Measurements from ENCODE around the gene DTX2.
"Not testable (repeated sequence)": the region's sequence is repeated elsewhere in the genome, so short reads cannot be mapped to it uniquely, and the experiment has no call there.

Gene DTX2

GRCh38 chr7:76443846-76444245 is 17.7 kb upstream of the DTX2 start:
- not testable (repeated sequence) for DNase-seq

DNA sequence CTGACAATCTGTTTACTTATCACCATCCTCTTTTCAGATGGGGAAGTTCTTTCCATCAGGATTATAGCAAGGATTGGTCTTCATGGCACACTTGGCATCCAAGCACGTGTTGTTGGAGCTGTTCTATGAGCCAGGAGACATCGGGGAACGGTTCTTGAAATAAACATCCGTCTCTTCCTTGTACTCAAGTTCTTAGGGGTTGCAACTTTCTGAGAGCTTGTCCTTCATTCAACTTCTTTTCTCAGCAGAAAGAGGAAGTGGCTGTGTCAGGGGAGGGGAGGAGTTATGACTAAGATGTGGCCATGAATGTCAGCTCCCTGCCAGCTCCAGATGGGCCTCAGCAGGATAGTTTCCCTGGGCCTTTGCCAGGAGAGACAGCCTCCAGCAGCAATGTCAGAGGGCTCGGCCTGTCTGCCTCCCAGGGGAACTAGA is 15.9 kb upstream of the DTX2 start:
- not testable (repeated sequence) for DNase-seq

GRCh38 chr7:76457017-76457416 is 4.5 kb upstream of the DTX2 start:
- DNase-seq, result not testable (repeated sequence)

DNA sequence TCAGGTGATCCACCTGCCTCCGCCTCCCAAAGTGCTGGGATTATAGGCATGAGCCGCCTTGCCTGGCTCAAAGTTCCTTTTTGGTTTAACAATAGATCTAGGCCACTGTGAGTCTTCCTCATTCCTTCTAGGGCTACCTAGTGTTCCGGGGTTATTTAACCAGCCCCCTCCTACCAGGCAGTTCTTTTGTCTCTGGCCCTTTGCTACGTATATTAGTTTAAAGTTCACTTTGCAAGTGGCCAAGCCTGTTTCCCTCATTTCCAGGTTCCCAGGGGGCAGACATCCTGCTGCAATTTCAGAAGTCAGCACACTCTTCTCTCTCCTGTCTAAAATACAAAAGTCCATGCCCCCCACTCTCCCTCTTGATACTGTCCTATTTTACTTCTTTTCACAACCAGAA is 3.0 kb upstream of the DTX2 start:
- DNase-seq, result not testable (repeated sequence)

DNA sequence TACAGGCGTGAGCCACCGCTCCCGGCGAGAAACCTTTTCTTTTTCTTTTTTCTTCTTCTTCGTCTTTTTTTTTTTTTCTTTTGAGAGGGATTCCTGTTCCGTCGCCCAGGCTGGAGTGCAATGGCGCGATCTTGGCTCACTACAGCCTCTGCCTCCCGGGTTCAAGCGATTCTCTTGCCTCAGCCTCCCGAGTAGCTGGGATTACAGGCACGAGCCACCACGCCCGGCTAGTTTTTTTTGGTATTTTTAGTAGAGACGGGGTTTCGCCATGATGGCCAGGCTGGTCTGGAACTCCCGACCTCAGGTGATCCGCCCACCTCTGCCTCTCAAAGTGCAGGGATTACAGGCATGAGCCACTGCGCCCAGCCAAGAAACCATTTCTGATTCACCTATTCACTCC is 742 bp upstream of the DTX2 start:
- DNase-seq, result not testable (repeated sequence)

- not testable (repeated sequence) for DNase-seq
Measured at GRCh38 chr7:76462271-76462882, 868 bp downstream of the DTX2 start.

DNA sequence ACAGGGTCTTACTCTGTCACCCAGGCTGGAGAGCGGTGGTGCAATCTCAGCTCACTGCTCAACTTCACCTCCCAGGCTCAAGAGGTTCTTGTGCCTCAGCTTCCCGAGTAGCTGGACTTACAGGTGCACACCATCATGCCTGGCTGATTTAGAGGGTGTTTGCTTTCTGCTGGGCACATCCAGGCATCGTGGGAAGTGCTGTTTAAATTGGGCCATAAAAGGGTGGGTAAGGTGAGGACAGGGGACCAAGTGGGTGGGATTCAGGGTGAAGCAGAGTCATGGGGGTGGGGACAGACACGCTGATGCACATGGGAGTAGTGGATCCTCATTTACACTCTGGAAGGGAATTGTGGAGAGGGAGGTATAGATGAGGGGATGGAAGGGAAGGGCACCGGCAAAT is 3.5 kb downstream of the DTX2 start:
- DNase-seq, result not testable (repeated sequence)

DNA sequence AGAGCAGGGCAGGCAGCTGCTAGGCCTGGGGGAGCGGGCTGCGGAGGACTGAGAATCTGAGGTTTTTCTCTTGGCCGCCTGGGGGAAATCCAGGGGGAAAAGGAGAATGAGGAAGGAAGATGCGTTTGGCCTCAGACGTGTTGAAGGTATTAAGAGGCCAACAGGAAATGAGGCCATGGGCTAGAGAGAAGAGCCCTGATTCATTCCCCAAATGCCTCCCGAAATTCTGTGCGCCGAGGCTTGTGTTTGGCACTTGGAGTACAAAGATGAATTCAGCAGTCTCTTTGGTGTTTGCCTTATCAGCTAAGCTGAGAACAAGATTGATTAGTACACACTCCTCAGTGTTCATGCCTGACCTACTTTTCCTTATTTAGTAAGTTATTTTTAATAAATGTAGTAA is 4.4 kb downstream of the DTX2 start:
- not testable (repeated sequence) for DNase-seq

DNA sequence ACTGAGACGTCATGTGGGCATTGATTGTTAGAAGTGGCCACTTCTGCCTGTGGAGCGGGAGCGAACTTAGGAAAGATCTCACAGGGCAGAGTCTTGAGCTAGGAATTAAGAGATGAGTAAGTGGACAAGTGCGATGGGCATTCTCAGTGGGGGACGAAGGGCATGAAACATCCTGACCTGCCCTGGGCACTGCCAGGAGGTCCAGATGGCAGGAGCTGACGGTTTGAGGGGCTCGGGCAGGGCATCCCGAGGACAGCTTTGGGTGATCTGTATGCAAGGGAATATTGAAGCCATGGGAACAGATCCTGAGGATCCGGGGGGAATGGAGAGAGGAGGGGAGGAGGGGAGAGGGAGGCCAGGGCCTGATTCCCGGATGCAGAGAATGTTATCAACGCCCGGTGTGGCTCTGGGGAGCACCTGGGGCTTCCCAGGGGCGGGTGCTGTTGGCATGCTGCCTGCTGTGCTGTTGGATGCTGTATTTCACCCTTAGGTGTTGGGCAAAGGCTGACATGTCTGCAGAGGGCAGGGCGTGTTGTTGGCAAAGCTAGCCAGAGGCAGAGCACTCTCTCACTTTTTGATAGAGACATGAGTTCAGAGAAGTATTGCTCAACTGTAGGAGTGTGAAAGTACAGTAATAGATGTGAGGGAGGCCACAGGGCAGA is 6.4 kb downstream of the DTX2 start:
- DNase-seq, result not testable (repeated sequence)

DNA sequence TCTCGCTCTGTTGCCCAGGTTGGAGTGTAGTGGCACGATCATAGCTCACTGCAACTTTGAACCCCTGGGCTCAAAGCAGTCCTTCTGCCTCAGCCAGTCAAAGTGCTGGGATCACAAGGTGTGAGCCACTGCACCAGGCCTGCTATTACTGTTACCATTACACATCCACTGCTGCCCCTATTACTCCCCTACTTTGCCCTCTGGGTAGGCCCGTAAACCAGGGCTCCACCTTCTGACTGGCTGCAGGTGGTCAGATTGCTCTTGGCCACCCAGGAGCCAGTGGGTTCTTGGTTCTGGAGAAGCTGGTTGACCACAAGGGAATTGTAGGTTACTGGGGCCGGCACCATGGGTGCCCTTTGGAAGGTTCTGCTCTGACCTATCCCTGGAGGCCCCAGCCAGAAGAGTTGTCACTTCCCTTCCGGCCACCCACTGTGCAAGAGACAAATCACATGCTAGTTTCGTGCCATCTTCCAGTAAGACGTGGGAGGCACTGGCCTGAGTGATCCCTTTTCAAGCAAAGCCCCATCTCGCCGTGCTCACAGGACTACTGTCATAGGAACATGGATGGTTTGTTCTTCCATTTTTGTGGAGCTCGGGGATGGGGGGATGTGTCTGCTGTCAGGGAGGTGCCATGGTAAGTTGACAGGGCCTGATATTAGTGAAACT is 10.2 kb downstream of the DTX2 start:
- not testable (repeated sequence) for DNase-seq

- DNase-seq, result not testable (repeated sequence)
Measured at GRCh38 chr7:76473097-76473496, 11.6 kb downstream of the DTX2 start.

- DNase-seq, result not testable (repeated sequence)
Measured at GRCh38 chr7:76476280-76476679, 14.8 kb downstream of the DTX2 start.

DNA sequence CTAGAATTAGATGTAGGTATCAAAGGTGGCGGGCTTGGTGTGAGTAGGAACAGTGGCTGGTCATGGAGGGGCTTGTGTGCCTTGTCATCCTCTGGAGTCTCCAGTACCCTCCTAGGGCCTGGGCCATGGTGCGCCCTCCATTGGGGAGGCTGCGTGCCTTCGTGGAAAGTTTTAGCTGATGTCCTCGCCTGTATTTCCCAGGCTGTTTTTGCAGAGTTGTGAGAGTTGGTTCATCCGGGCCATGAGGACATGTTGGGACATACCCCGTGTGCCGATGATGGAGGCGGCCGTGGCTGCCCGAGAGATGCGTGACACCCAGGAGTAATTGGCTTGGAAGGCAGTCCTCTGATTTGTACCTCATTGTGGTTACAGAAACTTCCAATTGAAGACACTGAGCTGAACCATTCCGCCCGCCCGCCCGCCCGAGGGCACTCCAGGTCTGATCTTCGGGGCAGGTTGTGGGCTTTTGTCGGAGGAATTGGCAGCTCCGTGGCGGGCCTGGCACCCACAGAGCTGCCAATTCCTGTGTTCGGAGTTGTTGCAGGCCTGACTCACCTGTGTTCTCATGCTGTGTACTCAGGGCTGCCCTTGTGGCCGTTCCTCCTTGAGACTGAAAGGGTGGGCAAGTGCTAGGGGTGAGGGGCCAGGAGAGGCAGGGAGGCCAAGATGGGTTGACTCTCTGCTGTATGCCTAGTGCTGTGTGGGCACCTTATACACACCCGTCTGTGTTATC is 15.4 kb downstream of the DTX2 start:
- DNase-seq, result not testable (repeated sequence)

DNA sequence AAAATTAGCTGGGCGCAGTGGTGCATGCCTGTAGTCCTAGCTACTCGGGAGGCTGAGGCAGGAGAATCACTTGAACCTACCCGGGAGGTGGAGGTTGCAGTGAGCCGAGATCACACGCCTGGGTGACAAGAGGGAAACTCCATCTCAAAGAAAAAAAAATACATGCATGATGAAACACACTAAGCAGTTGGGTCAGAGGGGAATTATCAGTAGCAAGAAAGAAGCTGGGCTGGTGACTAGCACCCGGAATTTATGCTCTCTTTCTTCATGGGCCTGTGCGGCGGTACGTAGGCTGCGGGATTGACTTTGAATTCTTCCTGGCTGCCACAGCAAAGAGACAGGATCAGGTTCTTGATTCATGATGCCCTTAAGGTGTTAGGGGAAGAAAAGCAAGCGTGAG is 18.1 kb downstream of the DTX2 start:
- DNase-seq, result not testable (repeated sequence)

- not testable (repeated sequence) for DNase-seq
Measured at GRCh38 chr7:76480403-76481253, 19.1 kb downstream of the DTX2 start.

- not testable (repeated sequence) for DNase-seq
Measured at GRCh38 chr7:76482660-76483059, 21.2 kb downstream of the DTX2 start.

- DNase-seq, result not testable (repeated sequence)
Measured at GRCh38 chr7:76483081-76483480, 21.6 kb downstream of the DTX2 start.

GRCh38 chr7:76484456-76484855 is 22.9 kb downstream of the DTX2 start:
- DNase-seq, result not testable (repeated sequence)

DNA sequence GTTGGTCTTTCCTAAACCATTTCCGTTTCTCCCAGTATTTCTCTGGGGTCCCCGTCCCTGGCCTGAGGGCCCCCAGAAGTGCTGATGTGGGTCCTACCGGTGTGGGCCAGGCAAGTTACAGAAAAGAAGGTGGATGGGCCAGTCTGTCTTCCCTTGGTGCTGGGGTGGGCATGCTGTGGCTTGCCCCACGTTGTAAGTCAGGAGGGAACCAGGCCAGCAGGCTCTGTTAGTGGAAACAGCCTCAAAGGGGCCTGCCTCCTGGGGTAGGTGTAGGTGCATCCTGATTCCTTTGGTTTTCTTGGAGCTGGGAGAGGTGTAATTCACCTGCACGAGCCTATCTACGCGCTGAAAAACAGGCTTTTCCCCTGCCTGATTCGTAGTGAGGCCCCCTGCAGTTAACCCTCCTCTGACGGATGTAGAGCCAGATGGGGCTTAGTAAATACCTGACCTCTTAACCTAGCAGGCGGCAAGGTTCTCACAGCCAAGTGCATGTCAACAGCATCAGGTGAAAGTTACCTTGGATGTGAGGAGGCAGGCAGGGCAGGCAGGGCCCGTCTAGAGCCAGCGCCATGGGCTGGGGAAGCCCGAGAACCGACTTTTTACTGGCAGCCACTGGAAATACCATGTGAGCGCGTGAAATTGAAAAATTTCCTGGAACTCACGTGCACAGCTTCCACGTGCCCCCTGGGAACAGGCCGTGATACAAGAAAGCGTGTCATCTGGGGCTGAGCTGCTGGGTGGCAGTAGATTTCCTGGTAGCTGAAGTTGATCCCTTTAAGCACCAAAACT is 24.5 kb downstream of the DTX2 start:
- not testable (repeated sequence) for DNase-seq

DNA sequence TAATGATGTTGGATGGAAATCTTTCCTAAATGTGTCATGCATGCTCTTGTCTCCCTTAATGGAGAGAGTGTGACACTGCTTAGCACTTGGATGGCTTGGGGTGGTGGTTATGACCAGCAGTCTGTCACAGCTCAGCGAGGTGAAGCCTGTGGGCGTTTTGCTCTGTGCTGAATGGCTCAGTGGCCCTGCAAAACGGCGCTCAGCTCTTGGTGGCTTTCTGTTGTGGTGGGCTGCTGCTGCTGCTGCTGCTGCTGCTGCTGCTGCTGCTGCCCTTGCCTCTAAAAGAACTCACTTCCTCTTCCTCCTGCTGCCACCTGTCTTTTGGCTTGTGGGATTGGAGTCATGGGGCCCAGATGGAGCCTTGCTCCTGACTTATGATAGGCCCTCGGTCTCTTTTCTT is 25.1 kb downstream of the DTX2 start:
- not testable (repeated sequence) for DNase-seq

DNA sequence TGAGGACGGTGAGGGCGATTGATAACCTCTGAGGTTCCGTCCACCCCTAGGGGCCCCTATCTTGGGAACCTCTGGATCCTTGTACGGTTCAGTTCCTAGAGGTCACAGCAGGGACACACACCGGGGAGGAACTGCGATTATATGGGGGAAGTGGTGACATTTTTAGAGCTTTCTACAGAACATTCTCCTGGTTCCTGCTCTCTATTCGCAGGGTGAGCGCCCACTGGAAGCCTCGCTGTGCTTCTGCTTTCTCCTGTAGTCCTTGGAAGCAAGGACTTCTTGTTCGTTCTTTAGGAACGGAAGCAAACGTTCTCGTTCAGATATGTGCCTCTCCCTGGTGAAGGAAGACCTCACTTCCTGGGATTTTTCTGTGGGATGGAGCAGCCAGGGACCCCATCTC is 26.5 kb downstream of the DTX2 start:
- DNase-seq, result not testable (repeated sequence)
